Measurements from ENCODE around the gene ADAM23. TPM values are rescaled to one million over a fixed set of nuclear protein-coding genes. Genes with fewer than 3 reads are reported as not detected.
A peak's percentile ranks its signal among the peaks of the same experiment; 100 is the strongest.

Gene ADAM23
- total and polyA plus RNA-seq, 5 donors = 17.0 to 56.0 (median 39.3) TPM

DNA sequence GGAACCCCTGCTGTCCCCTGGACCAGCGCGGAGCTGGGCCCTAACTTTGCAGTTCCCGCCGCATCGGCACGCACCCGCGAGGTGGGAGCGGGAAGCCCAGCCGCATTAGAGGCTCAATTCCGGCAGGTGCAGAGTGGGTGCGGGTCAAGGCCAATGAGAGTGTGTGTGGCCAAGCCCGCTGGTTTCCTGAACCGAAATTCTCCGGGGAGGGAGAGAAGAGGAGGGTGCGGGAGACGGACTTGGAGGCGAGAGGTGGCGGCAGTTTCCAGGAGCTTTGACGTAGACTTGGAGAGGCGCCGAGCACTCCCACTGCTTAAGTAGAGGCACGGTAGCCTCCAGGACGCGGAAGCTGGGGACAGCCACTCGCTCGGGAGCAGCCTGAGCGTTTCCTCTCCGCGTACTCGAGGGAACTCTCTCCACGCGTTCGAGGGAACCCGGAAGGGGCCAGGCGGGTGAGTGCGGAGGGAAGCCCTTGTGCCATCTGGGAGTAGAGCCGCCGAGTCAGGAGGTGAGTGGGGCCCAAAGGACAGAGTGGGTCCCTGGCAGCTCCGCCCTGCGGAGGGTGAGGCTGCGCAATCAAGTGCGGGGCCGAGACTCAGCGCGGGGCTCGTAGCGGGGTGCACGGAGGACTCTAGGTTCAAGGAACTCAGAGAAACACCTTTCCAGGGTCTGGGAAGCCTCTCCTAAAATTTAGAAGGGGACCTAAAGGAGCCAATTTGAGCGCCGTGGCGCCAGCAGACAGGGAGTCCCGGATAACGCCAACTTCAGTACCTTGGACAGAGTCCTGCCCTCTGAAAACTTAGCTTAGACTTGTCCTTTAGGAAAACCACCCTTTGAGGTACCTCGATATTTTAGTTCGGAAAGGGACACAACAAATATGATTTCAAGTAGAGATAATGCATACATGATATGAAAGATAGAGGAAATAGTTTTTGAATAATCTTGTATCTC, 199.0 kb downstream of the ADAM23 start, which contains the start of gene FAM237A:
TSS of gene FAM237A (plus strand) at position 413 of the 951 bp plus-strand sequence. CDS start 1,750 bp downstream, outside the sequence.
- Histone ChIP-seq H3K9me3 (ENCODE audit: control insufficient read depth, low read length) (no peaks in the 10 kb centered on the region), H3K4me1 (ENCODE audit: control insufficient read depth, insufficient read depth, low read length) (no peaks in the 10 kb centered on the region), H3K27ac (ENCODE audit: low read length) (no peak within 1 kb of the TSS), H3K27me3 (ENCODE audit: control insufficient read depth, insufficient read depth) (peaks cover 2% of the 10 kb centered on the region), H3K4me3 (ENCODE audit: low read length) (no peak within 1 kb of the TSS)
- ATAC-seq (peak; percentile 51 to 62), DNase-seq (peak; percentile 26 to 61 (median 39))
- WGBS = 5% methylated on average over 56 of the region's 56 CpGs
- intact Hi-C loops (cut with DNase I) = no loop called here

DNA sequence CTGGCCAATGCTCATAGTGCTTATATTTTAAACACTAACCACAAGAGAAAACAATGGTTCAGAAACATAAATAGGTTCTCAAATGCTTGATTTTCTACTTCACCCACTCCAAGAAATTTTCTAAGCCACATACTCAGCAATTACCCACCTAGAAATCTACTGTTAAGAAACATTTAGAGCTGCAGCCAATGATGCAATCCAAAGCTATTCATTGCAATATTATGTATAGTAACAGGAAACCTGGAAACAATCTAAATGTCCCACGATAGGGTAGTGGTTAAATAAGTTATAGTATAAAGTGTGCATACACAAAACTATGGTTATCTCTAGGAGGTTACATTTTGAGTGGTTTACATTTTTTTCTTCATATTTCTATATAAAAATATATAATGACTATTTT, 204.7 kb downstream of the ADAM23 start:
- Histone ChIP-seq H3K27ac (ENCODE audit: low read length) (no peak overlapping the region), H3K4me3 (ENCODE audit: low read length) (no peak overlapping the region), H3K4me1 (ENCODE audit: control insufficient read depth, insufficient read depth, low read length) (no peaks in the 10 kb centered on the region), H3K9me3 (ENCODE audit: control insufficient read depth, low read length) (no peaks in the 10 kb centered on the region), H3K27me3 (ENCODE audit: control insufficient read depth, insufficient read depth) (no peaks in the 10 kb centered on the region)
- DNase-seq (no peak), ATAC-seq (no peak)
- WGBS = 64% methylated on average over 1 of the region's 1 CpG
- intact Hi-C loops (cut with DNase I) = no loop called here

DNA sequence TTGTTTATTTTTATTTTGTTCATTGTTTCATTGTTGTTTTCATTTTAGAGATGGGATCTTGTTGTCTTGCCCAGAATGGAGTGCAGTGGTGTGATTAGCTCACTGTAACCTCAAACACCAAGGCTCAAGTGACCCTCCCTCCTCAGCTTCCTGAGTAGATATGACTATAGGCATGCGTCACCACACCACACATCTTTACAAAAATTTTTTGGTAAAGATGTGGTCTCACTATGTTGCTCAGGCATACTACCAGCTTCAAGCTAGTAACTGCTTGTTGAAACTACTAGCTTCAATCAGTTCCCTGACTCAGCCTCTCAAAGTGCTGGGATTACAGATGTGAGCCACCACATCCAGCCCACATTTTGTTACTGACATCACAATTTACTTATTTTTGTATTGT, 213.8 kb downstream of the ADAM23 start:
- Histone ChIP-seq H3K4me1 (ENCODE audit: control insufficient read depth, insufficient read depth, low read length) (no peaks in the 10 kb centered on the region), H3K27ac (ENCODE audit: low read length) (no peak overlapping the region), H3K4me3 (ENCODE audit: low read length) (no peak overlapping the region), H3K27me3 (ENCODE audit: control insufficient read depth, insufficient read depth) (no peaks in the 10 kb centered on the region), H3K9me3 (ENCODE audit: control insufficient read depth, low read length) (no peaks in the 10 kb centered on the region)
- intact Hi-C loops (cut with DNase I) = no loop called here
- DNase-seq (no peak), ATAC-seq (no peak)
- 75% methylated on average over 1 of the region's 1 CpG for WGBS

DNA sequence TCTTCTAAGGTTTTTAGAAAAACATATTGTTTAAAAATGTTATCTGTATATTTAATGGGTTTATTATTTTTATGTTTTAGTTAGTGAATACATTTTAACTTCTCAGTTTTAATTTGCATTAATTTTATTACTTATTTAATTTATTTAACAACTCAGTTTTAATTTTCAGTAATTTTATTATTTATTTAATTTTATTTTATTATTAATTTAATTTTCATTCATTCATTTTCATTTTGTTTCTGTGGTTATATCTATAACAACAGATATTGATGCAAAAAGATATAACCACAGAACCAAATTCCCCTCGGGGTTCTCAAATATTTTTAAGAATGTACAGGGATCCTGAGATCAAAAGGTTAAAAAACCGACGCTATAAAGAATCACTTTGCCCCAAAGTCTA, 221.9 kb downstream of the ADAM23 start:
- no peaks in the 10 kb centered on the region for H3K27me3 ChIP-seq (ENCODE audit: control insufficient read depth, insufficient read depth)
- no peak overlapping the region for H3K4me3 ChIP-seq (ENCODE audit: low read length)
- intact Hi-C loops (cut with DNase I) = no loop called here
- H3K4me1 ChIP-seq (ENCODE audit: control insufficient read depth, insufficient read depth, low read length) = no peaks in the 10 kb centered on the region
- DNase-seq (no peak), ATAC-seq (no peak)
- 83% methylated on average over 3 of the region's 3 CpGs for WGBS
- H3K27ac ChIP-seq (ENCODE audit: low read length) = no peak overlapping the region
- no peaks in the 10 kb centered on the region for H3K9me3 ChIP-seq (ENCODE audit: control insufficient read depth, low read length)

Other genes starting within 250 kb of the ADAM23 start
- 10 to 100 TPM; 10.0 to 16.2 (median 11.3) TPM for gene ZDBF2, start 168.9 kb upstream of the ADAM23 start, total RNA-seq
- gene ZDBF2, start 168.9 kb upstream of the ADAM23 start, polyA plus RNA-seq = 1.9 TPM
- 1 to 10 TPM in 1 of 4 donors, under 1 TPM in 1, not detected in 2; 0.60 to 3.7 TPM for gene FAM237A, start 199.0 kb downstream of the ADAM23 start, total RNA-seq
- not detected for gene FAM237A, start 199.0 kb downstream of the ADAM23 start, polyA plus RNA-seq